SJCRH30 (cell line): ENCODE measurements around the gene NFYC. TPM values are rescaled to one million over a fixed set of nuclear protein-coding genes. Genes with fewer than 3 reads are reported as not detected.

Source experiments
- DNase-seq, 2 experiments: peaks; one replicate each; pipeline ENCODE4 v3.0.0-alpha.2; 2015 to 2020
- H3K27ac ChIP-seq: fragments of 250-450 bp; sonication (Bioruptor Pico); 2 replicates; pipeline ENCODE4 v1.5.1; 2020; ENCODE audit warnings: mild to moderate bottlenecking, moderate library complexity
- H3K27me3 ChIP-seq: fragments of 250-450 bp; sonication (Bioruptor Pico); 2 replicates; pipeline ENCODE4 v1.5.1; 2020; ENCODE audit warnings: mild to moderate bottlenecking, moderate library complexity
- H3K36me3 ChIP-seq: fragments of 250-450 bp; sonication (Bioruptor Pico); 2 replicates; pipeline ENCODE4 v1.5.1; 2020; ENCODE audit warnings: mild to moderate bottlenecking, moderate library complexity
- H3K4me1 ChIP-seq: fragments of 250-450 bp; sonication (Bioruptor Pico); 2 replicates; pipeline ENCODE4 v1.5.1; 2020; ENCODE audit warnings: mild to moderate bottlenecking, moderate library complexity
- H3K4me3 ChIP-seq: fragments of 250-450 bp; sonication (Bioruptor Pico); 2 replicates; pipeline ENCODE4 v1.5.1; 2020; ENCODE audit warnings: mild to moderate bottlenecking, moderate library complexity
- H3K9me3 ChIP-seq: fragments of 250-450 bp; sonication (Bioruptor Pico); replicated peaks from 2 replicates; pipeline ENCODE4 v1.5.1; 2020; ENCODE audit warnings: mild to moderate bottlenecking, moderate library complexity
- total RNA-seq: library from RNA; depleted of rRNA; stranded (reverse); fragments of >200 nt; shearing (Covaris generic); gene quantifications from 2 replicates; pipeline ENCODE4 v1.2.3, GENCODE V29; 2014

The NFYC gene
- total RNA-seq, 1 experiment from 2014 or later = 52.8 TPM

GRCh38 chr1:40789661-40790430 is 98.3 kb downstream of the NFYC start:
- Histone ChIP-seq H3K4me3 (no peak overlapping the region), H3K4me1 (no peaks in the 10 kb centered on the region), H3K27ac (no peak overlapping the region), H3K9me3 (no peaks in the 10 kb centered on the region), H3K36me3 (no peaks in the 10 kb centered on the region), H3K27me3 (peaks cover 33% of the 10 kb centered on the region)
- no peak for DNase-seq

- Histone ChIP-seq H3K27ac (no peak overlapping the region), H3K4me3 (no peak overlapping the region), H3K9me3 (no peaks in the 10 kb centered on the region), H3K27me3 (peaks cover 29% of the 10 kb centered on the region), H3K4me1 (no peaks in the 10 kb centered on the region; the same call in 1 of the 2 replicates), H3K36me3 (no peaks in the 10 kb centered on the region)
- DNase-seq = no peak
Measured at GRCh38 chr1:40792036-40792435, 100.5 kb downstream of the NFYC start.

GRCh38 chr1:40793617-40794016 is 102.1 kb downstream of the NFYC start:
- Histone ChIP-seq H3K9me3 (no peaks in the 10 kb centered on the region), H3K27ac (no peak overlapping the region), H3K4me3 (no peak overlapping the region), H3K36me3 (no peaks in the 10 kb centered on the region), H3K4me1 (no peaks in the 10 kb centered on the region; the same call in 1 of the 2 replicates), H3K27me3 (peaks cover 23% of the 10 kb centered on the region)
- DNase-seq = no peak

- Histone ChIP-seq H3K9me3 (no peaks in the 10 kb centered on the region), H3K4me1 (no peaks in the 10 kb centered on the region; the same call in 1 of the 2 replicates), H3K36me3 (no peaks in the 10 kb centered on the region), H3K4me3 (no peak overlapping the region), H3K27ac (no peak overlapping the region), H3K27me3 (peaks cover 23% of the 10 kb centered on the region)
- DNase-seq = no peak
Measured at GRCh38 chr1:40794048-40794447, 102.5 kb downstream of the NFYC start.

GRCh38 chr1:40794974-40795715 is 103.6 kb downstream of the NFYC start:
- Histone ChIP-seq H3K36me3 (no peaks in the 10 kb centered on the region), H3K27ac (no peak overlapping the region), H3K4me1 (no peaks in the 10 kb centered on the region; the same call in 1 of the 2 replicates)

GRCh38 chr1:40795811-40796586 is 104.5 kb downstream of the NFYC start:
- Histone ChIP-seq H3K4me1 (no peaks in the 10 kb centered on the region; the same call in 1 of the 2 replicates), H3K27me3 (peaks cover 7% of the 10 kb centered on the region), H3K9me3 (no peaks in the 10 kb centered on the region), H3K27ac (no peak overlapping the region), H3K4me3 (no peak overlapping the region), H3K36me3 (no peaks in the 10 kb centered on the region)
- DNase-seq = no peak

More at GRCh38 chr1:40794974-40795715, 103.6 kb downstream of the NFYC start:
- no peak overlapping the region for H3K4me3 ChIP-seq
- peak in 1 of 2 experiments; percentile 24 for DNase-seq
- H3K27me3 ChIP-seq = peaks cover 14% of the 10 kb centered on the region
- H3K9me3 ChIP-seq = no peaks in the 10 kb centered on the region

- DNase-seq = peak; percentile 63 to 67
- H3K4me3 ChIP-seq = no peak overlapping the region
- H3K4me1 ChIP-seq = no peaks in the 10 kb centered on the region; the same call in 1 of the 2 replicates
- peaks cover 7% of the 10 kb centered on the region for H3K27me3 ChIP-seq
- no peak overlapping the region for H3K27ac ChIP-seq
- H3K36me3 ChIP-seq = no peaks in the 10 kb centered on the region
- no peaks in the 10 kb centered on the region for H3K9me3 ChIP-seq
Measured at GRCh38 chr1:40796939-40797667, 105.6 kb downstream of the NFYC start.

- Histone ChIP-seq H3K4me3 (no peak overlapping the region), H3K36me3 (no peaks in the 10 kb centered on the region), H3K27me3 (peaks cover 7% of the 10 kb centered on the region), H3K4me1 (no peaks in the 10 kb centered on the region; the same call in 1 of the 2 replicates), H3K9me3 (no peaks in the 10 kb centered on the region), H3K27ac (no peak overlapping the region)
- DNase-seq = no peak
Measured at GRCh38 chr1:40797668-40798010, 106.1 kb downstream of the NFYC start.

GRCh38 chr1:40798366-40799281 is 107.1 kb downstream of the NFYC start:
- DNase-seq = no peak
- Histone ChIP-seq H3K9me3 (no peaks in the 10 kb centered on the region), H3K4me1 (no peaks in the 10 kb centered on the region; the same call in 1 of the 2 replicates), H3K27me3 (peaks cover 7% of the 10 kb centered on the region), H3K36me3 (no peaks in the 10 kb centered on the region), H3K4me3 (no peak overlapping the region), H3K27ac (no peak overlapping the region)

GRCh38 chr1:40799351-40799867 is 107.9 kb downstream of the NFYC start:
- DNase-seq = no peak
- H3K4me1 ChIP-seq = no peaks in the 10 kb centered on the region; the same call in 1 of the 2 replicates
- H3K4me3 ChIP-seq = no peak overlapping the region
- no peaks in the 10 kb centered on the region for H3K36me3 ChIP-seq
- H3K9me3 ChIP-seq = no peaks in the 10 kb centered on the region
- H3K27ac ChIP-seq = no peak overlapping the region
- no peaks in the 10 kb centered on the region for H3K27me3 ChIP-seq

GRCh38 chr1:40801742-40802077 is 110.2 kb downstream of the NFYC start:
- Histone ChIP-seq H3K27ac (no peak overlapping the region), H3K27me3 (no peaks in the 10 kb centered on the region), H3K36me3 (no peaks in the 10 kb centered on the region), H3K4me3 (no peak overlapping the region), H3K9me3 (no peaks in the 10 kb centered on the region), H3K4me1 (no peaks in the 10 kb centered on the region; the same call in 1 of the 2 replicates)
- no peak for DNase-seq

GRCh38 chr1:40802078-40802741 is 110.7 kb downstream of the NFYC start:
- DNase-seq = no peak
- H3K27me3 ChIP-seq = no peaks in the 10 kb centered on the region
- H3K4me1 ChIP-seq = no peaks in the 10 kb centered on the region; the same call in 1 of the 2 replicates
- H3K27ac ChIP-seq = no peak overlapping the region
- no peaks in the 10 kb centered on the region for H3K9me3 ChIP-seq
- H3K4me3 ChIP-seq = no peak overlapping the region
- H3K36me3 ChIP-seq = no peaks in the 10 kb centered on the region

GRCh38 chr1:40802742-40803113 is 111.2 kb downstream of the NFYC start:
- Histone ChIP-seq H3K4me1 (no peaks in the 10 kb centered on the region), H3K27ac (no peak overlapping the region), H3K27me3 (no peaks in the 10 kb centered on the region), H3K4me3 (no peak overlapping the region), H3K9me3 (no peaks in the 10 kb centered on the region), H3K36me3 (no peaks in the 10 kb centered on the region)
- DNase-seq = no peak
